HUES64 (cell line): ENCODE data around the gene KHK.
A peak's percentile ranks its signal among the peaks of the same experiment; 100 is the strongest.

Experiments
- H3K27ac ChIP-seq: 2 replicates; pipeline ENCODE4 v1.7.0; 2013; ENCODE audit warnings: low read depth, low read length, inconsistent platforms
- H3K27me3 ChIP-seq: 2 replicates; pipeline ENCODE4 v1.6.1; 2013; ENCODE audit warnings: mild to moderate bottlenecking, low read length; ENCODE audit not compliant: insufficient read depth
- H3K36me3 ChIP-seq: 2 replicates; pipeline ENCODE4 v1.6.1; 2013; ENCODE audit warnings: mild to moderate bottlenecking, low read length; ENCODE audit not compliant: insufficient read depth
- H3K4me1 ChIP-seq: 2 replicates; pipeline ENCODE4 v1.6.1; 2013; ENCODE audit warnings: mild to moderate bottlenecking, low read length, moderate library complexity; ENCODE audit not compliant: insufficient read depth
- H3K4me3 ChIP-seq: 2 replicates; pipeline ENCODE4 v1.5.1; 2013; ENCODE audit warnings: mild to moderate bottlenecking, low read length, moderate library complexity
- H3K9ac ChIP-seq: 2 replicates; pipeline ENCODE4 v1.6.1; 2013; ENCODE audit warnings: mild to moderate bottlenecking, low read depth, low read length
- H3K9me3 ChIP-seq: 2 replicates; pipeline ENCODE4 v1.6.1; 2013; ENCODE audit warnings: low read depth, low read length; ENCODE audit not compliant: insufficient read depth
- WGBS: fragments of 150-250, 120-280 bp; methylation state at CpG from one replicate; pipeline ENCODE4 v1.1.7; 2013; ENCODE audit warnings: missing lambda C conversion rate; 5-methylcytosine and 5-hydroxymethylcytosine counted together

The KHK gene

GRCh38 chr2:27083410-27084296 is 2.9 kb upstream of the KHK start:
- no peak overlapping the region for H3K9ac ChIP-seq
- 93% methylated on average over 20 of the region's 20 CpGs for WGBS
- H3K27ac ChIP-seq, result no peak overlapping the region
- H3K9me3 ChIP-seq, result no peaks in the 10 kb centered on the region
- peaks cover 24% of the 10 kb centered on the region for H3K27me3 ChIP-seq
- no peak overlapping the region for H3K4me3 ChIP-seq
- H3K4me1 ChIP-seq, result peaks cover 7% of the 10 kb centered on the region; the same call in 1 of the 2 replicates
- no peaks in the 10 kb centered on the region for H3K36me3 ChIP-seq

- Histone ChIP-seq H3K36me3 (no peaks in the 10 kb centered on the region), H3K9me3 (no peaks in the 10 kb centered on the region), H3K4me1 (0 out of 2 replicates have a peak, but pooled peaks cover 5% of the 10 kb centered on the region), H3K4me3 (no peak overlapping the region), H3K9ac (no peak overlapping the region), H3K27me3 (peaks cover 24% of the 10 kb centered on the region), H3K27ac (no peak overlapping the region)
- WGBS, result 76% methylated on average over 6 of the region's 6 CpGs
These were observed 2.1 kb upstream of the KHK start for GRCh38 chr2:27084297-27085061.

DNA sequence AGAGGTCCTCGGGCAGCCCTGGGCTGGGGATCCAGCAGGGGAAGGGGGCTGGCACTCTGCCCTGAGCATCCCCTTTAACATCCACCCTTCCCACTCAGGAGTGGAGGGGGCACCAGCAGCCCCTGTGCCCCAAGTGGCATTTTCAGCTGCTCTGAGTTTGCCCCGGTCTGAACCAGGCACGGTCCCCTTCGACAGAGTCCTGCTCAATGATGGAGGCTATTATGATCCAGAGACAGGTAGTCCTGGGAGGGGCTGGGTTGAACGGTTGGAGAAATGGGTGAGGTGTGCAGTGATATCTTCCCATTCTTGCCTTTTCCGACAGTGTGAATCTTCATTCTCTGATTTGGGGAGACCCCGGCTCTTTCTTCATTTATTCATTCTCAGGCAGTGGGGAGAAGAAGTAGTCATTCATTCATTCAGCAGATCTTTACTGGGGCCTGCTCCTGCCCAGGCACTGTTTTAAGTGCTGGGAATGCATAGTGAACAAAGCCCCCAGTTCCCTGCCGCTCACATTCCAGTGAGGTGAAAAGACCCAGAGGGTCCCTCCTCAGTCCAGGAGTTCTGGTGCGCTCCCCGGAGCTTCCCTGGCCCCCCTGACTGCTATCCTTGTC is 1.4 kb upstream of the KHK start:
- 61% methylated on average over 10 of the region's 10 CpGs for WGBS
- Histone ChIP-seq H3K9ac (peak overlapping the region; percentile 82), H3K36me3 (no peaks in the 10 kb centered on the region)

DNA sequence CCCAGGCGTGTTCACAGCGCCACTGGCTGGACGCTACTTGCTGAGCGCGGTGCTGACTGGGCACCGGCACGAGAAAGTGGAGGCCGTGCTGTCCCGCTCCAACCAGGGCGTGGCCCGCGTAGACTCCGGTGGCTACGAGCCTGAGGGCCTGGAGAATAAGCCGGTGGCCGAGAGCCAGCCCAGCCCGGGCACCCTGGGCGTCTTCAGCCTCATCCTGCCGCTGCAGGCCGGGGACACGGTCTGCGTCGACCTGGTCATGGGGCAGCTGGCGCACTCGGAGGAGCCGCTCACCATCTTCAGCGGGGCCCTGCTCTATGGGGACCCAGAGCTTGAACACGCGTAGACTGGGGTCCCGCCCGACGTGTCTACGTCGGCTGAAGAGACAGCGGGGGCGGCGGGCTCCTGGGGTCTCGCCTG is 891 bp upstream of the KHK start:
- peak overlapping the region; percentile 82 for H3K9ac ChIP-seq
- no peaks in the 10 kb centered on the region for H3K36me3 ChIP-seq
- H3K4me3 ChIP-seq, result peak overlapping the region; percentile 73
- H3K27ac ChIP-seq, result peak overlapping the region; percentile 52; the same call in 1 of the 2 replicates
- 1% methylated on average over 38 of the region's 38 CpGs for WGBS
- H3K27me3 ChIP-seq, result peaks cover 24% of the 10 kb centered on the region
- H3K4me1 ChIP-seq, result 0 out of 2 replicates have a peak, but pooled peaks cover 5% of the 10 kb centered on the region
- no peaks in the 10 kb centered on the region for H3K9me3 ChIP-seq

More for the DNA sequence above, 1.4 kb upstream of the KHK start:
- H3K9me3 ChIP-seq, result no peaks in the 10 kb centered on the region
- H3K4me1 ChIP-seq, result 0 out of 2 replicates have a peak, but pooled peaks cover 5% of the 10 kb centered on the region
- H3K27me3 ChIP-seq, result peaks cover 24% of the 10 kb centered on the region
- H3K4me3 ChIP-seq, result peak overlapping the region; percentile 73
- H3K27ac ChIP-seq, result no peak overlapping the region

DNA sequence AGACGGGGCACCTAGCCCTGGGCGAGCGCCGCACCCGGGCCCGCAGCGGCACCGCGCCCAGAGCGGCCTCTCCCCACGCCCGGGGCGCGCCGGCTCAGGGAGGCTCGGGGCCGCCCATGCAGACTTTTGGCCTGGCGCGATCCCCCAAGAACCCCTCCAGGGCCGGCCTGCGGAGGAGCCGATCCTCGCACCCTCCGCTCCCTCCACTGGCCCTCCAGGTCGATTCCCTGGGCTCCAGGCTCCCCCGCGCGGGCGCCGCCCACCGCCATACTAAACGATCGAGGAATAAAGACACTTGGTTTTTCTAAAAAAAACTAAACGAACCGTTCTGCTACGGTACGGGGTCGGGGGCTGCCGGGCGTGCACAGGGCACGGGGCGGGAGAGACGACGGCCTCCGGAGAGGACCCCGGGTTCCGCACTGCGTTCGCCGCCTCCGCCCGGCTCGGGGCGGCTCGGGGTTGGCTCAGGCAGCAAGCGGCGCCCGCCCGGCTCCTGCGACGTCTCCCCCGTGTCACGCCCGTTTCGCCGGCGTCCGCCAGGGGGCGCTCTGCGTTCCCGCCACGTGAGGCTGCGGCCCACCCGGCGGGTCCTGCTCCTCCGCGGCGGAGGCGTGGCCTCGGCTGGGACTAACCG is 365 bp upstream of the KHK start:
- Histone ChIP-seq H3K9me3 (no peaks in the 10 kb centered on the region), H3K9ac (peak overlapping the region; percentile 82), H3K36me3 (no peaks in the 10 kb centered on the region), H3K27ac (peak overlapping the region; percentile 52), H3K4me3 (peak overlapping the region; percentile 80), H3K4me1 (0 out of 2 replicates have a peak, but pooled peaks cover 5% of the 10 kb centered on the region), H3K27me3 (peaks cover 24% of the 10 kb centered on the region)
- WGBS, result under 1% methylated on average over 81 of the region's 81 CpGs

DNA sequence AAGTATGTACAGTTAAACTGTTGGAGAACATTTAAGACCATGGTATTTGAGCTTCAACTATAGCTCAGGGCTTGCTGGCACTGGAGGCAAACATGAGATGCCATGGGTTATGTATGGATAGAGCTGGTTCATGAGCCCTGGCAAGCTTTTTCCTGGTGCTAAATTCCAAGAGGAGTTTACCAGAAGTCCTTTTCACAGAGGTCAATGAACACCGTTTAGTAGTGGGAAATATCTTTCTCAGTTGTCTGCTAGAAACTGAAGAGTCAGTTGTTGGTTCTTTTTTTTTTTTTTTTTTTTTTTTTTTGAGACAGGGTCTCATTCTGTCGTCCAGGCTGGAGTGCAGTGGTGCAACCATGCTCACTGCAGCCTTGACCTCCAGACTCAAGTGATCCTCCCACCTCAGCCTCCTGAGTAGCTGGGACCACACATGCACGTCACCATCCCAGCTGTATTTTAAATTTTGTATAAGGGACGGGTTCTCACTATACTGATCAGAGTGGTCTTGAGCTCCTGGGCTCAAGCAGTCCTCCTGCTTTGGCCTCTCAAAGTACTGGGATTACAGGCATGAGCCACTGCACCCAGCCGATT is 1.3 kb downstream of the KHK start:
- H3K27ac ChIP-seq, result no peak overlapping the region
- WGBS, result 92% methylated on average over 5 of the region's 5 CpGs
- 0 out of 2 replicates have a peak, but pooled peaks cover 5% of the 10 kb centered on the region for H3K4me1 ChIP-seq
- H3K9me3 ChIP-seq, result no peaks in the 10 kb centered on the region
- H3K36me3 ChIP-seq, result no peaks in the 10 kb centered on the region
- H3K4me3 ChIP-seq, result no peak overlapping the region
- no peak overlapping the region for H3K9ac ChIP-seq
- peaks cover 24% of the 10 kb centered on the region for H3K27me3 ChIP-seq

GRCh38 chr2:27088634-27089033 is 2.1 kb downstream of the KHK start:
- no peak overlapping the region for H3K4me3 ChIP-seq
- H3K27me3 ChIP-seq, result peaks cover 24% of the 10 kb centered on the region
- H3K4me1 ChIP-seq, result 0 out of 2 replicates have a peak, but pooled peaks cover 5% of the 10 kb centered on the region
- no peaks in the 10 kb centered on the region for H3K36me3 ChIP-seq
- no peaks in the 10 kb centered on the region for H3K9me3 ChIP-seq
- 90% methylated on average over 6 of the region's 6 CpGs for WGBS
- no peak overlapping the region for H3K9ac ChIP-seq
- H3K27ac ChIP-seq, result no peak overlapping the region

DNA sequence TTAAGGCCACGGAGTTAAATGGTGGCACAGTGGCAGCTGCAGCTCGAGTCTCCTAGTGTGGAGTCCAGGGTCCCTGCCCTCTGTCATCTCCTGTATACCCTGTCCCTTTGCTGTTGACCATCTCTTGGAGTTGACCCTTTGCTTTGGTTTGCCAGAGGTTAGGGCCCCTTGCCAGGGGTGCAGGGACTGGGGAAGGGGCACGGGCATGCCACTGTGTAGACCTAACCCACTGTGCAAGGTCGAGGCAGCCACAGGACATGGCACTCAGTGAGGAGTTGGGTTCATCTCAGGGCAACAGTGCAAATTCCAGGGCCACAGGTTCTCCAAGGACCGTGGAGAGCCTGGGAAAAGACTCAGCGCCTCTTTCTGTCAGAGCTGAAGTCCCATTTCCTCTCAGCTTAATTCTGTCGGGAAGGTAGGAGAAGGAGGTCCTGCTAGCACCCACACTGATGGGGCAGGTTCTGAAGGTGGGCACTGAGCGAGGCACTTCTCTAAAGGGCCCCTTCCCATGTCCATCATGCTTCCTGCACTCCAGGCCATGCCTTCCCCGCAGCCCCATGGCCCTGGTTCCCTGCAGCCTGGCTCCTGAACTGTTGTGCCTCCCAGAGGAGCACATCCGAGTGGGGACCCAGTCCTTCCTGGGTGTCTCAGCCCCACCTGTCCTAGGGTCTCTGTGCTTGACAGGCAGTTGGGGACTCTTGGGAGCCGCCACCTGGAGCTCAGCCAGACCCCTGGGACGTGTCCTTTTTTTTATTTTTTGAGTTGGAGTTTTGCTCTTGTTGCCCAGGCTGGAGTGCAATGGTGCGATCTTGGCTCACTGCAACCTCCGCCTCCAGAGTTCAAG is 2.8 kb downstream of the KHK start:
- Histone ChIP-seq H3K4me1 (0 out of 2 replicates have a peak, but pooled peaks cover 5% of the 10 kb centered on the region), H3K4me3 (no peak overlapping the region), H3K36me3 (no peaks in the 10 kb centered on the region), H3K9me3 (no peaks in the 10 kb centered on the region), H3K9ac (no peak overlapping the region), H3K27ac (no peak overlapping the region), H3K27me3 (peaks cover 24% of the 10 kb centered on the region)
- 92% methylated on average over 14 of the region's 14 CpGs for WGBS

DNA sequence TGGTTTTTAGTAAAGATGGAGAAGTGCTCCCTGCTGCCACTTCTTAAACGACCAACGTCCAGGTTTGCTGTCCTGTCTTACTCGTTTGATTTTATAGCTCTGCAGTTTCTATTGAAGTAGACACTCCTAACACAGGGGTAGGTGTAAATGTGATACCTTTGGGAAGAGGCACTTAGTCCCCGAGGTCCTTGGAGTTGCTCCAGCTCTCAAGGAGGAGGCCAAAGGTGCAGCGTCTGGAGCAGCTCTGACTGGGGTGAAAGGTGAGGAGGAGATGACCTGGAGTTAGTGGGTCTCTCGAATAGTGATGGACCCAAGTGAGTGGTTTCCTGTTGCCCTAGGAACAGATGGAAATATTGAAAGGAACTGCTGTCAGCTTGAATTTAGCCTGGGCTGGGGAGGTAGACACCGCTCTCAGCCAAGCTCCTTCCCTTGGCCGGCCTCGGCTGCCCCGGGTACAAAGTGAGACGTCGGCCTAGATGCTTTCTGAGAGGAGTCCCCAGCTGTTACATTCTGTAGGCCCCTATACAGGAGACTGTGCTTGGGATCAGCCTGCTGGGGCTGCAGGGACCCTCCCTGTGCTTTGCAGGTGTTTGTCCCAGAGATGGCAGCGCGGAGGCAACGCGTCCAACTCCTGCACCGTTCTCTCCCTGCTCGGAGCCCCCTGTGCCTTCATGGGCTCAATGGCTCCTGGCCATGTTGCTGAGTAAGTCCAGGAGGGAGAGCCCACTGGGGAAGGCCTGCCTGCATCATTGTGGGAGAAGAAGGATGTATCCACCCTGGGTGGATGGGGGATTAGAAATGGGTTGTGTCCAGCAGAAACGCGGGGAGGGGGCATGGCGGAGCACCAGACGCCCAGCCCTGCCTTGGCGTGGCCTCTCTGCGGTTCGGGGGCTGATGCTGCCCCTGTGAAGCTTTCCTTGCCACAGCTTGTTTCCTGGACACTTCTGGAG is 5.4 kb downstream of the KHK start:
- no peak overlapping the region for H3K27ac ChIP-seq
- no peaks in the 10 kb centered on the region for H3K9me3 ChIP-seq
- H3K4me3 ChIP-seq, result no peak overlapping the region
- H3K4me1 ChIP-seq, result peaks cover 8% of the 10 kb centered on the region; the same call in 1 of the 2 replicates
- no peaks in the 10 kb centered on the region for H3K36me3 ChIP-seq
- peaks cover 8% of the 10 kb centered on the region for H3K27me3 ChIP-seq
- 84% methylated on average over 25 of the region's 25 CpGs for WGBS
- H3K9ac ChIP-seq, result no peak overlapping the region
